Measurements from ENCODE around the gene SMIM28.
A peak's percentile ranks its signal among the peaks of the same experiment; 100 is the strongest.

Gene SMIM28

GRCh38 chr6:138410048-138410735 is 32.5 kb downstream of the SMIM28 start:
- Histone ChIP-seq H3K27me3 (ENCODE audit: insufficient read depth, low read length, poor library complexity, severe bottlenecking) (no peaks in the 10 kb centered on the region), H3K9ac (ENCODE audit: low read depth, low read length, poor library complexity, severe bottlenecking) (no peak overlapping the region), H3K4me2 (ENCODE audit: low read depth, low read length, poor library complexity, severe bottlenecking) (no peak overlapping the region), H4K20me1 (ENCODE audit: insufficient read depth, low read length, poor library complexity, severe bottlenecking) (no peaks in the 10 kb centered on the region), H2AFZ (ENCODE audit: low read length) (no peak overlapping the region), H3K9me2 (replicated peaks; ENCODE audit: low read depth, low read length) (no peaks in the 10 kb centered on the region), H3K9me3 (ENCODE audit: insufficient read depth, low read depth, low read length) (no peaks in the 10 kb centered on the region), H3K4me3 (ENCODE audit: low read length, poor library complexity, severe bottlenecking) (no peak overlapping the region), H3K36me3 (ENCODE audit: insufficient read depth, low read length) (peaks cover 8% of the 10 kb centered on the region; the same call in 1 of the 2 replicates), H3F3A (ENCODE audit: low read depth) (no peaks in the 10 kb centered on the region; the same call in 1 of the 2 replicates), H3K79me2 (ENCODE audit: insufficient read depth, low read length) (peaks cover 2% of the 10 kb centered on the region; the same call in 1 of the 2 replicates), H3K4me1 (ENCODE audit: insufficient read depth, low read length, poor library complexity, severe bottlenecking) (peaks cover 22% of the 10 kb centered on the region)
- TF ChIP-seq CTCF (conservative IDR thresholded peaks at IDR 0.05; ENCODE audit: low read length) (no peak), EZH2phosphoT487 (IDR thresholded peaks at IDR 0.05; ENCODE audit: borderline replicate concordance) (no peak)

GRCh38 chr6:138410972-138411880 is 33.5 kb downstream of the SMIM28 start:
- TF ChIP-seq EZH2phosphoT487 (IDR thresholded peaks at IDR 0.05; ENCODE audit: borderline replicate concordance) (no peak), CTCF (conservative IDR thresholded peaks at IDR 0.05; ENCODE audit: low read length) (no peak)
- no peaks in the 10 kb centered on the region for H3F3A ChIP-seq (ENCODE audit: low read depth)
- no peaks in the 10 kb centered on the region for H4K20me1 ChIP-seq (ENCODE audit: insufficient read depth, low read length, poor library complexity, severe bottlenecking)
- no peak overlapping the region for H2AFZ ChIP-seq (ENCODE audit: low read length)
- H3K9ac ChIP-seq (ENCODE audit: low read depth, low read length, poor library complexity, severe bottlenecking) = peak overlapping the region; percentile 26
- H3K36me3 ChIP-seq (ENCODE audit: insufficient read depth, low read length) = peaks cover 8% of the 10 kb centered on the region; the same call in 1 of the 2 replicates
- no peak overlapping the region for H3K4me3 ChIP-seq (ENCODE audit: low read length, poor library complexity, severe bottlenecking)
- H3K79me2 ChIP-seq (ENCODE audit: insufficient read depth, low read length) = no peaks in the 10 kb centered on the region
- H3K9me3 ChIP-seq (ENCODE audit: insufficient read depth, low read depth, low read length) = no peaks in the 10 kb centered on the region
- no peaks in the 10 kb centered on the region for H3K27me3 ChIP-seq (ENCODE audit: insufficient read depth, low read length, poor library complexity, severe bottlenecking)
- H3K4me1 ChIP-seq (ENCODE audit: insufficient read depth, low read length, poor library complexity, severe bottlenecking) = peaks cover 12% of the 10 kb centered on the region
- H3K9me2 ChIP-seq (replicated peaks; ENCODE audit: low read depth, low read length) = no peaks in the 10 kb centered on the region
- peak overlapping the region; percentile 10 for H3K4me2 ChIP-seq (ENCODE audit: low read depth, low read length, poor library complexity, severe bottlenecking)

- Histone ChIP-seq H3F3A (ENCODE audit: low read depth) (no peaks in the 10 kb centered on the region), H3K4me3 (ENCODE audit: low read length, poor library complexity, severe bottlenecking) (no peak overlapping the region), H4K20me1 (ENCODE audit: insufficient read depth, low read length, poor library complexity, severe bottlenecking) (no peaks in the 10 kb centered on the region), H3K9me2 (replicated peaks; ENCODE audit: low read depth, low read length) (no peaks in the 10 kb centered on the region), H3K4me2 (ENCODE audit: low read depth, low read length, poor library complexity, severe bottlenecking) (no peak overlapping the region), H3K4me1 (ENCODE audit: insufficient read depth, low read length, poor library complexity, severe bottlenecking) (peaks cover 10% of the 10 kb centered on the region), H3K9me3 (ENCODE audit: insufficient read depth, low read depth, low read length) (no peaks in the 10 kb centered on the region), H3K27me3 (ENCODE audit: insufficient read depth, low read length, poor library complexity, severe bottlenecking) (no peaks in the 10 kb centered on the region), H2AFZ (ENCODE audit: low read length) (no peak overlapping the region), H3K79me2 (ENCODE audit: insufficient read depth, low read length) (no peaks in the 10 kb centered on the region), H3K36me3 (ENCODE audit: insufficient read depth, low read length) (peaks cover 8% of the 10 kb centered on the region; the same call in 1 of the 2 replicates), H3K9ac (ENCODE audit: low read depth, low read length, poor library complexity, severe bottlenecking) (no peak overlapping the region)
- TF ChIP-seq CTCF (conservative IDR thresholded peaks at IDR 0.05; ENCODE audit: low read length) (no peak), EZH2phosphoT487 (IDR thresholded peaks at IDR 0.05; ENCODE audit: borderline replicate concordance) (no peak)
Measured at GRCh38 chr6:138415125-138415524, 37.4 kb downstream of the SMIM28 start.

All from Loucy (cell line).